ENCODE results near the gene PI4KA. TPM values are rescaled to one million over a fixed set of nuclear protein-coding genes. Genes with fewer than 3 reads are reported as not detected.

Gene PI4KA
- total and polyA plus RNA-seq, 2 of the 13 experiments (the other 11 are each of a cell fraction or from before 2014, with no cell fraction given) = 27.4 to 56.4 TPM

GRCh38 chr22:20776624-20777405 lies 81.8 kb downstream of the PI4KA start (continued):
- TF ChIP-seq PATZ1 (CRISPR knock-in tag; IDR thresholded peaks at IDR 0.05) (0 out of 2 replicates have a peak, but pooled peaks have one; percentile 11), EP300 (IDR thresholded peaks at IDR 0.05; ENCODE audit: low read depth in 2 of 2, low read length in 2 of 2) (peak in 1 of 2 experiments; percentile 67; a peak in 2 of 4 replicates), EP300 (CRISPR knock-in tag; IDR thresholded peaks at IDR 0.05; ENCODE audit: borderline replicate concordance) (no peak), ZNF317 (CRISPR knock-in tag; IDR thresholded peaks at IDR 0.05) (peak; percentile 54), ZNF142 (CRISPR knock-in tag; IDR thresholded peaks at IDR 0.05) (0 out of 2 replicates have a peak, but pooled peaks have one; percentile 17), TAF15 (IDR thresholded peaks at IDR 0.05; ENCODE audit: low read depth, low read length, poor library complexity, severe bottlenecking) (no peak), ZNF639 (CRISPR knock-in tag; conservative IDR thresholded peaks at IDR 0.05) (no peak), GFI1 (CRISPR knock-in tag; IDR thresholded peaks at IDR 0.05; ENCODE audit: borderline replicate concordance) (0 out of 2 replicates have a peak, but pooled peaks have one; percentile 26), NR2F6 (IDR thresholded peaks at IDR 0.05) (no peak), NR2F6 (CRISPR knock-in tag; IDR thresholded peaks at IDR 0.05) (peak; percentile 14; the same call in 1 of the 2 replicates), RCOR2 (CRISPR knock-in tag; IDR thresholded peaks at IDR 0.05) (peak; percentile 36; the same call in 1 of the 2 replicates), HDAC2 (CRISPR knock-in tag; IDR thresholded peaks at IDR 0.05) (peak; percentile 69; the same call in 1 of the 2 replicates), MAX (IDR thresholded peaks at IDR 0.05) (peak; percentile 25), ZNF558 (CRISPR knock-in tag; IDR thresholded peaks at IDR 0.05; ENCODE audit: borderline replicate concordance) (no peak), ADNP (CRISPR knock-in tag; IDR thresholded peaks at IDR 0.05) (no peak), FOXA1 (IDR thresholded peaks at IDR 0.05) (no peak), FOXA1 (CRISPR knock-in tag; IDR thresholded peaks at IDR 0.05) (peak; percentile 64), ZNF12 (CRISPR knock-in tag; IDR thresholded peaks at IDR 0.05) (0 out of 2 replicates have a peak, but pooled peaks have one; percentile 53), FOSL2 (CRISPR knock-in tag; IDR thresholded peaks at IDR 0.05) (peak; percentile 45; the same call in 1 of the 2 replicates), ZNF652 (CRISPR knock-in tag; IDR thresholded peaks at IDR 0.05; ENCODE audit: borderline replicate concordance, low read depth) (peak; percentile 94), JUNB (CRISPR knock-in tag; IDR thresholded peaks at IDR 0.05; ENCODE audit: borderline replicate concordance) (no peak), ZFX (CRISPR knock-in tag; IDR thresholded peaks at IDR 0.05; ENCODE audit: low read depth) (peak; percentile 83)

All from HepG2 (cell line).